22Rv1 (cell line): ENCODE data around the gene PPT2.
"Not testable (repeated sequence)": the region's sequence is repeated elsewhere in the genome, so short reads cannot be mapped to it uniquely, and the experiment has no call there.

Experiments used
- ZFX ChIP-seq: fragments of 450-650 bp; IDR thresholded peaks from 2 replicates; pipeline ENCODE4 v1.6.1; 2017; ENCODE audit warnings: antibody characterized with exemption, borderline replicate concordance
- TF ChIP-seq, protein P1 (sequence below): fragments of 450-650 bp; IDR thresholded peaks from 2 replicates; pipeline ENCODE4 v1.5.1; 2017; ENCODE audit warnings: mild to moderate bottlenecking

DNA sequence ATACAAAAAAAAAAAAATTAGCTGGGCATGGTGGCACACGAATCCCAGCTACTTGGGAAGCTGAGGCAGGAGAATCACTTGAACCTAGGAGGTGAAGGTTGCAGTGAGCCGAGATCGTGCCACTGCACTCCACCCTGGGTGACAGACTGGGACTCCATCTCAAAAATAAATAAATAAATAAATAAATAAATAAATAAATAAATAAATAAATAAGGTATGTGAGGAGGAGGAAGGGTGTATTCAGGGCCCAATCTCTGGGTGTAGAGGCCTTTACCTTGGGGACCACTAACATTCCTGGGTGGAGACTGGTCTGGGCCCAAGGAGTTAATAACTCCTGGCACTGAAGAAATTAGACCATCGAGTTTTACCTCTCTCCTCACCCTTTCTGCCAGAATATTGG, 57.5 kb downstream of the PPT2 start:
- TF ChIP-seq, protein P1, sequence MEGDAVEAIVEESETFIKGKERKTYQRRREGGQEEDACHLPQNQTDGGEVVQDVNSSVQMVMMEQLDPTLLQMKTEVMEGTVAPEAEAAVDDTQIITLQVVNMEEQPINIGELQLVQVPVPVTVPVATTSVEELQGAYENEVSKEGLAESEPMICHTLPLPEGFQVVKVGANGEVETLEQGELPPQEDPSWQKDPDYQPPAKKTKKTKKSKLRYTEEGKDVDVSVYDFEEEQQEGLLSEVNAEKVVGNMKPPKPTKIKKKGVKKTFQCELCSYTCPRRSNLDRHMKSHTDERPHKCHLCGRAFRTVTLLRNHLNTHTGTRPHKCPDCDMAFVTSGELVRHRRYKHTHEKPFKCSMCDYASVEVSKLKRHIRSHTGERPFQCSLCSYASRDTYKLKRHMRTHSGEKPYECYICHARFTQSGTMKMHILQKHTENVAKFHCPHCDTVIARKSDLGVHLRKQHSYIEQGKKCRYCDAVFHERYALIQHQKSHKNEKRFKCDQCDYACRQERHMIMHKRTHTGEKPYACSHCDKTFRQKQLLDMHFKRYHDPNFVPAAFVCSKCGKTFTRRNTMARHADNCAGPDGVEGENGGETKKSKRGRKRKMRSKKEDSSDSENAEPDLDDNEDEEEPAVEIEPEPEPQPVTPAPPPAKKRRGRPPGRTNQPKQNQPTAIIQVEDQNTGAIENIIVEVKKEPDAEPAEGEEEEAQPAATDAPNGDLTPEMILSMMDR: not testable (repeated sequence)
- TF ChIP-seq ZFX: not testable (repeated sequence)
